ENCODE measurements around the gene IRF9.

The IRF9 gene

GRCh38 chr14:24160850-24161804 lies at the start of gene IRF9:
Gene IRF9, plus strand, starts transcription at chr14:24161265. Its CDS starts 880 bp downstream, at chr14:24162145.
- Histone ChIP-seq H3K4me2 (ENCODE audit: low read length) (peak within 1 kb of the TSS; percentile 67), H3K27ac (peak within 1 kb of the TSS; percentile 83), H3K79me2 (peaks cover 5% of the 10 kb centered on the region), H3K27me3 (ENCODE audit: control insufficient read depth, insufficient read depth, low read length) (no peaks in the 10 kb centered on the region), H3K4me1 (peaks cover 6% of the 10 kb centered on the region), H3K9me3 (ENCODE audit: control insufficient read depth, low read length) (no peaks in the 10 kb centered on the region), H2AFZ (peak within 1 kb of the TSS; percentile 43), H3K4me3 (ENCODE audit: low read depth, low read length) (peak within 1 kb of the TSS; percentile 69), H3K36me3 (ENCODE audit: control insufficient read depth, insufficient read depth, low read length) (no peaks in the 10 kb centered on the region), H3K9ac (no peak within 1 kb of the TSS)
- peak; percentile 99 for TF ChIP-seq CTCF (IDR thresholded peaks at IDR 0.05)

GRCh38 chr14:24113379-24113800 lies 47.7 kb upstream of the IRF9 start:
- peak overlapping the region; percentile 84 for H3K4me2 ChIP-seq (ENCODE audit: low read length)
- H3K4me3 ChIP-seq (ENCODE audit: low read depth, low read length) = peak overlapping the region; percentile 99

GRCh38 chr14:24113801-24114531 lies 47.1 kb upstream of the IRF9 start:
- peaks cover 14% of the 10 kb centered on the region for H3K4me1 ChIP-seq
- TF ChIP-seq CTCF (IDR thresholded peaks at IDR 0.05) = no peak

More at GRCh38 chr14:24113379-24113800, 47.7 kb upstream of the IRF9 start:
- TF ChIP-seq CTCF (IDR thresholded peaks at IDR 0.05) = no peak
- Histone ChIP-seq H3K79me2 (peaks cover 26% of the 10 kb centered on the region), H3K9ac (peak overlapping the region; percentile 61), H3K9me3 (ENCODE audit: control insufficient read depth, low read length) (no peaks in the 10 kb centered on the region), H3K27ac (peak overlapping the region; percentile 100), H3K27me3 (ENCODE audit: control insufficient read depth, insufficient read depth, low read length) (no peaks in the 10 kb centered on the region), H2AFZ (peak overlapping the region; percentile 86), H3K36me3 (ENCODE audit: control insufficient read depth, insufficient read depth, low read length) (no peaks in the 10 kb centered on the region), H3K4me1 (peaks cover 19% of the 10 kb centered on the region)

GRCh38 chr14:24114532-24115421 lies 46.3 kb upstream of the IRF9 start, which contains the start of the genes DCAF11 and NRL:
Gene DCAF11, plus strand, starts transcription at chr14:24114777. Its CDS starts 818 bp downstream, at chr14:24115595.
Gene NRL, minus strand, starts transcription at chr14:24114949. Its CDS starts 32,101 bp downstream, at chr14:24082848.
- Histone ChIP-seq H3K27ac (peak within 1 kb of the TSS; percentile 100), H3K4me3 (ENCODE audit: low read depth, low read length) (peak within 1 kb of the TSS; percentile 99), H3K36me3 (ENCODE audit: control insufficient read depth, insufficient read depth, low read length) (no peaks in the 10 kb centered on the region), H3K9ac (peak within 1 kb of the TSS; percentile 61), H2AFZ (peak within 1 kb of the TSS; percentile 86), H3K4me2 (ENCODE audit: low read length) (peak within 1 kb of the TSS; percentile 84), H3K27me3 (ENCODE audit: control insufficient read depth, insufficient read depth, low read length) (no peaks in the 10 kb centered on the region), H3K9me3 (ENCODE audit: control insufficient read depth, low read length) (no peaks in the 10 kb centered on the region), H3K4me1 (peaks cover 13% of the 10 kb centered on the region), H3K79me2 (peaks cover 22% of the 10 kb centered on the region)
- TF ChIP-seq CTCF (IDR thresholded peaks at IDR 0.05) = no peak

More at GRCh38 chr14:24113801-24114531, 47.1 kb upstream of the IRF9 start:
- H3K36me3 ChIP-seq (ENCODE audit: control insufficient read depth, insufficient read depth, low read length) = no peaks in the 10 kb centered on the region
- H3K27me3 ChIP-seq (ENCODE audit: control insufficient read depth, insufficient read depth, low read length) = no peaks in the 10 kb centered on the region
- peaks cover 22% of the 10 kb centered on the region for H3K79me2 ChIP-seq
- H3K27ac ChIP-seq = peak overlapping the region; percentile 100
- H3K9ac ChIP-seq = peak overlapping the region; percentile 61
- H3K9me3 ChIP-seq (ENCODE audit: control insufficient read depth, low read length) = no peaks in the 10 kb centered on the region
- H3K4me2 ChIP-seq (ENCODE audit: low read length) = peak overlapping the region; percentile 84
- peak overlapping the region; percentile 99 for H3K4me3 ChIP-seq (ENCODE audit: low read depth, low read length)
- peak overlapping the region; percentile 86 for H2AFZ ChIP-seq
